ENCODE results near the gene NR1I2.

GRCh38 chr3:119792270-119792669, 10.4 kb downstream of the NR1I2 start:
- TF ChIP-seq POLR2A (IDR thresholded peaks at IDR 0.05; ENCODE audit: borderline replicate concordance, extremely low read depth, insufficient read depth, insufficient read length) (no peak), EZH2phosphoT487 (IDR thresholded peaks at IDR 0.05; ENCODE audit: borderline replicate concordance) (no peak), ELF1 (IDR thresholded peaks at IDR 0.05; ENCODE audit: borderline replicate concordance, low read depth) (no peak), POLR2AphosphoS5 (IDR thresholded peaks at IDR 0.05; ENCODE audit: low read depth, low read length) (no peak), ZNF274 (IDR thresholded peaks at IDR 0.05; ENCODE audit: low read depth, low read length) (no peak), EZH2 (IDR thresholded peaks at IDR 0.05) (no peak), SRF (IDR thresholded peaks at IDR 0.05; ENCODE audit: low read depth) (no peak), ZFX (IDR thresholded peaks at IDR 0.05) (no peak), SIN3A (IDR thresholded peaks at IDR 0.05; ENCODE audit: low read depth) (no peak), EGR1 (IDR thresholded peaks at IDR 0.05; ENCODE audit: low read depth) (no peak)
- TF ChIP-seq, protein P1, sequence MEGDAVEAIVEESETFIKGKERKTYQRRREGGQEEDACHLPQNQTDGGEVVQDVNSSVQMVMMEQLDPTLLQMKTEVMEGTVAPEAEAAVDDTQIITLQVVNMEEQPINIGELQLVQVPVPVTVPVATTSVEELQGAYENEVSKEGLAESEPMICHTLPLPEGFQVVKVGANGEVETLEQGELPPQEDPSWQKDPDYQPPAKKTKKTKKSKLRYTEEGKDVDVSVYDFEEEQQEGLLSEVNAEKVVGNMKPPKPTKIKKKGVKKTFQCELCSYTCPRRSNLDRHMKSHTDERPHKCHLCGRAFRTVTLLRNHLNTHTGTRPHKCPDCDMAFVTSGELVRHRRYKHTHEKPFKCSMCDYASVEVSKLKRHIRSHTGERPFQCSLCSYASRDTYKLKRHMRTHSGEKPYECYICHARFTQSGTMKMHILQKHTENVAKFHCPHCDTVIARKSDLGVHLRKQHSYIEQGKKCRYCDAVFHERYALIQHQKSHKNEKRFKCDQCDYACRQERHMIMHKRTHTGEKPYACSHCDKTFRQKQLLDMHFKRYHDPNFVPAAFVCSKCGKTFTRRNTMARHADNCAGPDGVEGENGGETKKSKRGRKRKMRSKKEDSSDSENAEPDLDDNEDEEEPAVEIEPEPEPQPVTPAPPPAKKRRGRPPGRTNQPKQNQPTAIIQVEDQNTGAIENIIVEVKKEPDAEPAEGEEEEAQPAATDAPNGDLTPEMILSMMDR (IDR thresholded peaks at IDR 0.05 in 2 of 3, conservative IDR thresholded peaks at IDR 0.05 in 1 of 3; ENCODE audit: borderline replicate concordance in 1 of 3, insufficient read depth in 1 of 3, low read depth in 2 of 3, low read length in 2 of 3): no peak
- TF ChIP-seq, protein P2, sequence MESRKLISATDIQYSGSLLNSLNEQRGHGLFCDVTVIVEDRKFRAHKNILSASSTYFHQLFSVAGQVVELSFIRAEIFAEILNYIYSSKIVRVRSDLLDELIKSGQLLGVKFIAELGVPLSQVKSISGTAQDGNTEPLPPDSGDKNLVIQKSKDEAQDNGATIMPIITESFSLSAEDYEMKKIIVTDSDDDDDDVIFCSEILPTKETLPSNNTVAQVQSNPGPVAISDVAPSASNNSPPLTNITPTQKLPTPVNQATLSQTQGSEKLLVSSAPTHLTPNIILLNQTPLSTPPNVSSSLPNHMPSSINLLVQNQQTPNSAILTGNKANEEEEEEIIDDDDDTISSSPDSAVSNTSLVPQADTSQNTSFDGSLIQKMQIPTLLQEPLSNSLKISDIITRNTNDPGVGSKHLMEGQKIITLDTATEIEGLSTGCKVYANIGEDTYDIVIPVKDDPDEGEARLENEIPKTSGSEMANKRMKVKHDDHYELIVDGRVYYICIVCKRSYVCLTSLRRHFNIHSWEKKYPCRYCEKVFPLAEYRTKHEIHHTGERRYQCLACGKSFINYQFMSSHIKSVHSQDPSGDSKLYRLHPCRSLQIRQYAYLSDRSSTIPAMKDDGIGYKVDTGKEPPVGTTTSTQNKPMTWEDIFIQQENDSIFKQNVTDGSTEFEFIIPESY (IDR thresholded peaks at IDR 0.05; ENCODE audit: extremely low read depth, insufficient replicate concordance, low read length): no peak

Data from HCT116 (cell line).